CD14-positive monocyte (primary cell): ENCODE results near the gene MSH2. TPM values are rescaled to one million over a fixed set of nuclear protein-coding genes. Genes with fewer than 3 reads are reported as not detected.

Source experiments
- DNase-seq, 3 donors: peaks; one replicate each; pipeline ENCODE4 v3.0.0-alpha.2; 2011 to 2022
- H2AFZ ChIP-seq: 2 replicates; pipeline ENCODE4 v1.6.0; 2012; ENCODE audit warnings: mild to moderate bottlenecking, low read depth, low read length, inconsistent platforms; ENCODE audit not compliant: insufficient read depth, poor library complexity, severe bottlenecking
- H3K27ac ChIP-seq, 2 donors: 1 replicate in 1 of 2; 2 replicates in 1 of 2; pipeline ENCODE4 v1.5.1; 2012 to 2013; ENCODE audit warnings: low read length in 2 of 2, control low read depth in 1 of 2, inconsistent platforms in 1 of 2, low read depth in 1 of 2, mild to moderate bottlenecking in 1 of 2
- H3K27me3 ChIP-seq, 2 donors: one replicate each; pipeline versions ENCODE4 v1.6.0 to v1.6.1; 2011 to 2013; ENCODE audit warnings: low read length in 2 of 2; ENCODE audit not compliant: control insufficient read depth in 2 of 2, insufficient read depth in 2 of 2
- H3K36me3 ChIP-seq, 2 donors: replicated peaks in 1 of 2; 1 replicate in 1 of 2; 2 replicates in 1 of 2; pipeline versions ENCODE4 v1.5.1 to v1.6.1; 2012 to 2013; ENCODE audit warnings: low read length in 2 of 2, control low read depth in 1 of 2, inconsistent platforms in 1 of 2, mild to moderate bottlenecking in 1 of 2; ENCODE audit not compliant: insufficient read depth in 2 of 2, control insufficient read depth in 1 of 2
- H3K4me1 ChIP-seq, 2 donors: 1 replicate in 1 of 2; 2 replicates in 1 of 2; pipeline versions ENCODE4 v1.5.1 to v1.6.1; 2012 to 2013; ENCODE audit warnings: low read length in 2 of 2, control low read depth in 1 of 2, inconsistent platforms in 1 of 2, mild to moderate bottlenecking in 1 of 2, moderate library complexity in 1 of 2; ENCODE audit not compliant: insufficient read depth in 2 of 2, control insufficient read depth in 1 of 2
- H3K4me2 ChIP-seq: replicated peaks from 2 replicates; pipeline ENCODE3; 2012; ENCODE audit warnings: low read length, moderate library complexity, mild to moderate bottlenecking; ENCODE audit not compliant: poor library complexity, severe bottlenecking; ENCODE audit errors: extremely low read depth
- H3K4me3 ChIP-seq, 3 experiments: fragments of 200-600 bp in 1 of 3; sonication (generic) in 1 of 3; replicated peaks in 1 of 3; 1 replicate in 2 of 3; 2 replicates in 1 of 3; pipeline ENCODE4 v1.5.1; 2011 to 2013; ENCODE audit warnings: low read length in 3 of 3, mild to moderate bottlenecking in 3 of 3, control low read depth in 2 of 3, low read depth in 2 of 3, inconsistent platforms in 1 of 3, moderate library complexity in 1 of 3
- H3K79me2 ChIP-seq: 2 replicates; pipeline ENCODE4 v1.6.0; 2012; ENCODE audit warnings: mild to moderate bottlenecking, control low read depth, inconsistent platforms, low read length, moderate library complexity; ENCODE audit not compliant: insufficient read depth
- H3K9ac ChIP-seq: 2 replicates; pipeline ENCODE4 v1.6.0; 2017; ENCODE audit warnings: low read length, mild to moderate bottlenecking; ENCODE audit not compliant: insufficient read depth, poor library complexity, severe bottlenecking
- H3K9me3 ChIP-seq, 2 donors: replicated peaks in 1 of 2; 1 replicate in 1 of 2; 2 replicates in 1 of 2; pipeline versions ENCODE4 v1.5.1 to v1.6.1; 2012 to 2013; ENCODE audit warnings: low read length in 2 of 2, control low read depth in 1 of 2; ENCODE audit not compliant: control insufficient read depth in 1 of 2, insufficient read depth in 1 of 2
- H4K20me1 ChIP-seq: 2 replicates; pipeline ENCODE4 v1.6.0; 2012; ENCODE audit warnings: mild to moderate bottlenecking, low read length, control low read depth, moderate library complexity; ENCODE audit not compliant: insufficient read depth
- H3K27ac Mint-ChIP-seq, 7 donors: one replicate each; pipeline ENCODE4 v1.8.0; 2020; ENCODE audit warnings: mild to moderate bottlenecking in 7 of 7, mixed read lengths in 7 of 7, moderate library complexity in 6 of 7, inconsistent platforms in 2 of 7
- H3K27me3 Mint-ChIP-seq, 3 donors: one replicate each; pipeline ENCODE4 v1.8.0; 2021 to 2022; ENCODE audit warnings: low read depth in 3 of 3, mild to moderate bottlenecking in 3 of 3, mixed read lengths in 3 of 3, moderate library complexity in 3 of 3, inconsistent platforms in 1 of 3
- H3K36me3 Mint-ChIP-seq, 2 donors: one replicate each; pipeline ENCODE4 v1.8.0; 2020; ENCODE audit warnings: mixed read lengths in 2 of 2, inconsistent platforms in 1 of 2, mild to moderate bottlenecking in 1 of 2
- H3K4me1 Mint-ChIP-seq: one replicate; pipeline ENCODE4 v1.8.0; 2020; ENCODE audit warnings: mild to moderate bottlenecking, mixed read lengths
- H3K4me3 Mint-ChIP-seq, 2 donors: one replicate each; pipeline ENCODE4 v1.8.0; 2020; ENCODE audit warnings: mild to moderate bottlenecking in 2 of 2, mixed read lengths in 2 of 2, moderate library complexity in 1 of 2
- H3K9me3 Mint-ChIP-seq, 7 donors: one replicate each; pipeline ENCODE4 v1.8.0; 2020 to 2022; ENCODE audit warnings: mixed read lengths in 7 of 7, mild to moderate bottlenecking in 6 of 7, moderate library complexity in 6 of 7, inconsistent platforms in 2 of 7
- WGBS: methylation state at CpG from one replicate; pipeline ENCODE4 v1.1.5; 2013; ENCODE audit warnings: missing lambda C conversion rate; ENCODE audit not compliant: insufficient coverage; 5-methylcytosine and 5-hydroxymethylcytosine counted together
- intact Hi-C, 2 donors: fragments of 100-400 bp; cut with micrococcal nuclease; formaldehyde crosslinking; loops; one replicate each; pipeline versions ENCODE4 v1.15.0 to v1.15.1; 2023
- polyA plus RNA-seq, 3 donors: library from polyadenylated mRNA; depleted of rRNA in 1 of 3; unstranded in 2 of 3; stranded (reverse) in 1 of 3; fragments of 300-500 nt in 2 of 3; fragments of >200 nt in 1 of 3; fragmentation: Illumina TruSeq in 2 of 3; gene quantifications; 1 replicate in 2 of 3; 2 replicates in 1 of 3; pipeline ENCODE4 v1.2.3, GENCODE V29; 2012 to 2021
- TF ChIP-seq, protein P1 (sequence below): fragments of 200-600 bp; IDR thresholded peaks from one replicate; pipeline ENCODE4 v1.8.0; 2022; ENCODE audit warnings: antibody characterized with exemption, mild to moderate bottlenecking

The MSH2 gene
- polyA plus RNA-seq, 3 donors, result 1.5 to 2.8 (median 2.0) TPM

DNA sequence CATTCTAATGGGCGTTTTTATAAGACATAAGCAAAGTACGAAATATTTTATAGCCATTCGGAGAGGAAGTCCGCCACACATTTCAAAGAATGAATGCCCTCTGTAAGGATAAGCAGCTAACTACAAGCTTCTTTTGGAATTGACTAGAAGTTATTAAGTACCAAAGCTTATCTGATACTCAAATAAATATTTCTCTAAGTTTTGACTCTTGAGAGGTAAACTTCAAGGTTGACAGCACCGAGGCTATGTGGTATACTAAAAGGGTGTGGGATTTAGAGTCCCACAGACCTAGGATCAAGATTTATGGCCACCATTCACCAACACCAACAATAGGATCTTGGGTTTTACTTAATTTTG lies 48.1 kb upstream of the MSH2 start:
- no peak overlapping the region for H2AFZ ChIP-seq
- no peaks in the 10 kb centered on the region for H3K9me3 ChIP-seq
- no peaks in the 10 kb centered on the region for H3K79me2 ChIP-seq
- no CpG with 5 or more reads among the region's 5 CpGs for WGBS
- no peak overlapping the region for H3K27ac ChIP-seq
- H3K27me3 ChIP-seq, result no peaks in the 10 kb centered on the region
- H3K4me1 Mint-ChIP-seq, result peaks cover 2% of the 10 kb centered on the region
- no peak for DNase-seq
- H3K4me3 ChIP-seq, result no peak overlapping the region
- no peaks in the 10 kb centered on the region for H3K36me3 ChIP-seq
- TF ChIP-seq, protein P1, sequence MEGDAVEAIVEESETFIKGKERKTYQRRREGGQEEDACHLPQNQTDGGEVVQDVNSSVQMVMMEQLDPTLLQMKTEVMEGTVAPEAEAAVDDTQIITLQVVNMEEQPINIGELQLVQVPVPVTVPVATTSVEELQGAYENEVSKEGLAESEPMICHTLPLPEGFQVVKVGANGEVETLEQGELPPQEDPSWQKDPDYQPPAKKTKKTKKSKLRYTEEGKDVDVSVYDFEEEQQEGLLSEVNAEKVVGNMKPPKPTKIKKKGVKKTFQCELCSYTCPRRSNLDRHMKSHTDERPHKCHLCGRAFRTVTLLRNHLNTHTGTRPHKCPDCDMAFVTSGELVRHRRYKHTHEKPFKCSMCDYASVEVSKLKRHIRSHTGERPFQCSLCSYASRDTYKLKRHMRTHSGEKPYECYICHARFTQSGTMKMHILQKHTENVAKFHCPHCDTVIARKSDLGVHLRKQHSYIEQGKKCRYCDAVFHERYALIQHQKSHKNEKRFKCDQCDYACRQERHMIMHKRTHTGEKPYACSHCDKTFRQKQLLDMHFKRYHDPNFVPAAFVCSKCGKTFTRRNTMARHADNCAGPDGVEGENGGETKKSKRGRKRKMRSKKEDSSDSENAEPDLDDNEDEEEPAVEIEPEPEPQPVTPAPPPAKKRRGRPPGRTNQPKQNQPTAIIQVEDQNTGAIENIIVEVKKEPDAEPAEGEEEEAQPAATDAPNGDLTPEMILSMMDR, result no peak
- intact Hi-C loops, result no loop called here
- H4K20me1 ChIP-seq, result no peaks in the 10 kb centered on the region
- no peak overlapping the region for H3K4me3 Mint-ChIP-seq
- H3K27me3 Mint-ChIP-seq, result peaks cover 4 to 9% (median 4%) of the 10 kb centered on the region in 3 donors
- no peak overlapping the region for H3K4me2 ChIP-seq
- no peak overlapping the region for H3K27ac Mint-ChIP-seq
- no peak overlapping the region for H3K9ac ChIP-seq
- no peaks in the 10 kb centered on the region for H3K4me1 ChIP-seq
- H3K9me3 Mint-ChIP-seq, result no peaks in the 10 kb centered on the region
- no peaks in the 10 kb centered on the region for H3K36me3 Mint-ChIP-seq

DNA sequence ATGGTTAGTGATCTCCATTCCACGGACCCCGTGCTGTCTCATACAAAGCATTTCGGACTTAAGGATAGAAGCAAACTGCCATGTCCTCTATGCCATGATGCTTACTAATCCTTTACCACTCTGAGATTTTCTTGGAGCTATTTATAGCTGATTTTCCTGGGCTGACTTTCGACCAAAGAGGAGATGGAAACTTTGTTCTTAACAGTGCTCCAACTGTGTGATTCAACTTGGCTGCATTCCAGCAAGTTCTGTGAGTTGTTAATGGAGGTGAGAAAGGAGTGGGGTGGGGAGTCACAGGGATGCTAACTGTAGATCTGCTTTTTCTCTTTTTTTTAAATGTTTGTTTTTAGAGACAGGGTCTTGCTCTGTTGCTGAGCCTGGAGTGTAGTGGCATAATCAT lies 45.5 kb upstream of the MSH2 start:
- Mint-ChIP-seq H3K9me3 (peaks cover 0 to 2% (median 0%) of the 10 kb centered on the region in 7 donors), H3K36me3 (no peaks in the 10 kb centered on the region), H3K4me1 (peaks cover 2% of the 10 kb centered on the region), H3K4me3 (no peak overlapping the region), H3K27ac (no peak overlapping the region), H3K27me3 (peaks cover 3 to 4% (median 3%) of the 10 kb centered on the region in 3 donors)
- intact Hi-C loops, result no loop called here
- Histone ChIP-seq H3K36me3 (no peaks in the 10 kb centered on the region), H3K9ac (no peak overlapping the region), H3K9me3 (no peaks in the 10 kb centered on the region), H3K27ac (no peak overlapping the region), H4K20me1 (no peaks in the 10 kb centered on the region), H2AFZ (no peak overlapping the region), H3K4me3 (no peak overlapping the region), H3K27me3 (no peaks in the 10 kb centered on the region), H3K79me2 (no peaks in the 10 kb centered on the region), H3K4me2 (no peak overlapping the region), H3K4me1 (no peaks in the 10 kb centered on the region)
- 100% methylated on average over 2 of the region's 4 CpGs for WGBS
- DNase-seq, result no peak
- TF ChIP-seq, protein P1, result no peak
